ENCODE results near the gene TBXAS1. TPM values are rescaled to one million over a fixed set of nuclear protein-coding genes. Genes with fewer than 3 reads are reported as not detected.

TBXAS1 gene
- total and polyA plus RNA-seq, 2 donors from 2014 or later: 14.2 to 33.6 TPM

DNA sequence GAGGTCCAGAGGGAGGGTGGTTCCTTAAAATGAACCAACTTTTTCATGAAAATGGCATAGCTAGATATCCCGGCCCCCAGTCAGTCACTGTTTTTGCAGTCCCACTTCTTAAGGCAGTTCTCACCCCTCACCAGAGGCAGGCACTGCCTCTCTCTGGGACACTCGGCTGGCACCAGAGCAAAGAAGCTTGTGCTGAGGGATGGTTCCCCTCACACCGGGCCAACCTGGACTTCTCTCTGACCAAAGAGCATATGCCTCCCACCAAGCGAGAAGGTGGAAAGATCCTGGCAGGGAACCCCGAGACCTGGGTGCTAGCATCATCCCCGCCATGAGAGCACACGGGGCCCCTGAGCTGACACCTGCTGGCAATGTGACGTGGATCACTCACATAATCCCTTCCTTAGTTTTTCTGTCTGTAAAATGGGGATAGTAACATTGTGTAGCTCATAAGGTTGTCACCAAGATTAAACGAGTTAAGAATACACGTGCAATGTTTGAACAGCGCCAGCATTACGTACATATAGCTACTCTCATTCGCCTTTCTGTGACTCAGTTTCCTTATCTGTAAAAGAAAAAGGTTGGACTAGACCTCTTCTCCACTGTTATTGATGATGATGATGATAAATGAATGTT is 145.2 kb downstream of the TBXAS1 start:
- intact Hi-C loops (cut with DNase I): no loop called here
- Histone ChIP-seq H3K36me3 (ENCODE audit: control insufficient read depth in 2 of 3, insufficient read depth in 3 of 3, low read length in 3 of 3) (no peaks in the 10 kb centered on the region), H3K9me3 (ENCODE audit: control insufficient read depth in 2 of 3, insufficient read depth in 1 of 3, low read length in 3 of 3) (no peaks in the 10 kb centered on the region), H3K9ac (ENCODE audit: low read length in 3 of 3) (no peak overlapping the region), H3K4me1 (ENCODE audit: control insufficient read depth in 2 of 3, insufficient read depth in 2 of 3, low read depth in 1 of 3, low read length in 3 of 3) (no peaks in the 10 kb centered on the region), H3K27me3 (ENCODE audit: control insufficient read depth, insufficient read depth, low read length) (no peaks in the 10 kb centered on the region), H3K27ac (ENCODE audit: low read depth in 2 of 2, low read length in 2 of 2) (no peak overlapping the region), H3K4me3 (ENCODE audit: low read length in 3 of 3) (no peak overlapping the region)
- FAIRE-seq (no peak), DNase-seq (no peak)
- TF ChIP-seq CTCF (IDR thresholded peaks at IDR 0.05; ENCODE audit: borderline replicate concordance, extremely low read depth, insufficient read depth): no peak

- Histone ChIP-seq H3K9me3 (ENCODE audit: control insufficient read depth in 2 of 3, insufficient read depth in 1 of 3, low read length in 3 of 3) (no peaks in the 10 kb centered on the region), H3K36me3 (ENCODE audit: control insufficient read depth in 2 of 3, insufficient read depth in 3 of 3, low read length in 3 of 3) (no peaks in the 10 kb centered on the region), H3K27me3 (ENCODE audit: control insufficient read depth, insufficient read depth, low read length) (no peaks in the 10 kb centered on the region), H3K27ac (ENCODE audit: low read depth in 2 of 2, low read length in 2 of 2) (no peak overlapping the region), H3K9ac (ENCODE audit: low read length in 3 of 3) (no peak overlapping the region), H3K4me1 (ENCODE audit: control insufficient read depth in 2 of 3, insufficient read depth in 2 of 3, low read depth in 1 of 3, low read length in 3 of 3) (peaks cover 0 to 3% (median 2%) of the 10 kb centered on the region in 3 donors), H3K4me3 (ENCODE audit: low read length in 3 of 3) (no peak overlapping the region)
- FAIRE-seq (no peak), DNase-seq (no peak)
- TF ChIP-seq CTCF (IDR thresholded peaks at IDR 0.05; ENCODE audit: borderline replicate concordance, extremely low read depth, insufficient read depth): no peak
- intact Hi-C loops (cut with DNase I): no loop called here
These were observed 147.2 kb downstream of the TBXAS1 start for GRCh38 chr7:139976055-139976837.

DNA sequence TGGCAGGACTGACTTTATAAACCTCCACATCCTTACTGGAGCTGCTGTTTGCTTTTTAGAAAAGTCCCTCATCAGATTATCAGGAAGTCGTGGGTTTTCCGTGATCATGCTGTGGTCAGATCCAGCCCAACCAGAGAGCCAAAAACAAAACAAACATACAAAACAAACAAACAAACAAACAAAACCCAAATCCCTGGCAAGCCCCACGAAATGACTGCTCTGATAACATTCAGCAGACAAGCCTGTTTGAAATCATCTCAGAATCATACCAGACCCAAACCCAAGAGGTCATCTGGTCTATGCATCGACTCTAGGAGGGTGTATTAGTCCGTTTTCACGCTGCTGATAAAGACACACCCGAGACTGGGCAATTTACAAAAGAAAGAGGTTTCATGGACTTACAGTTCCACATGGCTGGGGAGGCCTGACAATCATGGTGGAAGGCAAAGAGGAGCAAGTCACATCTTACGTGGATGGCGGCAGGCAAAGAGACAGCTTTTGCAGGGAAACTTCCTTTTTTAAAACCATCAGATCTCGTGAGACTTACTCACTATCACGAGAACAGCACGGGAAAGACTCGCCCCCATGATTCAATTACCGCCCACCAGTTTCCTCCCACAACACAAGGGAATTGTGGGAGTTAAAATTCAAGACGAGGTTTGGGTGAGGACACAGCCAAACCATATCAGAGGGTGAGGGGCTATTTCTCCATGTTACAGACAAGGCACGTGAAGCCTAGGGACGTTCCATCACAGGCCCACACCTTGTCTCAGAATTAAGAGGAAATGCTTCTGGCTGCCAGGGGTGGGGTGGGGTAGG is 148.0 kb downstream of the TBXAS1 start:
- H3K4me3 ChIP-seq (ENCODE audit: low read length in 3 of 3): no peak overlapping the region
- FAIRE-seq: no peak
- H3K27ac ChIP-seq (ENCODE audit: low read depth in 2 of 2, low read length in 2 of 2): no peak overlapping the region
- H3K9ac ChIP-seq (ENCODE audit: low read length in 3 of 3): no peak overlapping the region
- peaks cover 0 to 3% (median 2%) of the 10 kb centered on the region in 3 donors for H3K4me1 ChIP-seq (ENCODE audit: control insufficient read depth in 2 of 3, insufficient read depth in 2 of 3, low read depth in 1 of 3, low read length in 3 of 3)
- TF ChIP-seq CTCF (IDR thresholded peaks at IDR 0.05; ENCODE audit: borderline replicate concordance, extremely low read depth, insufficient read depth): no peak
- no peak for DNase-seq
- no peaks in the 10 kb centered on the region for H3K9me3 ChIP-seq (ENCODE audit: control insufficient read depth in 2 of 3, insufficient read depth in 1 of 3, low read length in 3 of 3)
- intact Hi-C loops (cut with DNase I): no loop called here
- no peaks in the 10 kb centered on the region for H3K27me3 ChIP-seq (ENCODE audit: control insufficient read depth, insufficient read depth, low read length)
- H3K36me3 ChIP-seq (ENCODE audit: control insufficient read depth in 2 of 3, insufficient read depth in 3 of 3, low read length in 3 of 3): no peaks in the 10 kb centered on the region

Measured in kidney (tissue), 14 donors.